ENCODE measurements around the gene GOLGA7B.
A peak's percentile ranks its signal among the peaks of the same experiment; 100 is the strongest.
"Not testable (repeated sequence)": the region's sequence is repeated elsewhere in the genome, so short reads cannot be mapped to it uniquely, and the experiment has no call there.

Gene GOLGA7B

DNA sequence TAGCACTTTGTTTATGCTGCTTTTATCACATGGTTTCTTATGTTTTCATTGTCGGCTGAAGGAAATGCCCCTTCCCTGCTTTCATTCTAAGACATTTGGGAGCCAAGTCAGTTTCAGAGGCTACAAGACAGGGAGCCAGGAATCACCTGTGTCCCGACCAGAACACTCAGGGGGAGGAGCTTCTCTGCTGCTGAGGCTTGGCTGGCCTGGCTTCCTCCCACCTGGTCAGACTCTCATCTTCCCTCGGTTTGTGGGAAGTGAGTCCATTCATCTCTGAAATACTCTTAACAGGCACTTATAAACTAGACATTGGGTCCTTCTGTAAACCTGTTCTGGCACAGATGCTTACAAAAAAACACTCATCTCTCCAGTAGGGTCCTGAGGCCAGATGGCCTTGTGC lies 19.6 kb upstream of the GOLGA7B start:
- FAIRE-seq (no peak), DNase-seq (ENCODE audit: low spot score) (no peak)

DNA sequence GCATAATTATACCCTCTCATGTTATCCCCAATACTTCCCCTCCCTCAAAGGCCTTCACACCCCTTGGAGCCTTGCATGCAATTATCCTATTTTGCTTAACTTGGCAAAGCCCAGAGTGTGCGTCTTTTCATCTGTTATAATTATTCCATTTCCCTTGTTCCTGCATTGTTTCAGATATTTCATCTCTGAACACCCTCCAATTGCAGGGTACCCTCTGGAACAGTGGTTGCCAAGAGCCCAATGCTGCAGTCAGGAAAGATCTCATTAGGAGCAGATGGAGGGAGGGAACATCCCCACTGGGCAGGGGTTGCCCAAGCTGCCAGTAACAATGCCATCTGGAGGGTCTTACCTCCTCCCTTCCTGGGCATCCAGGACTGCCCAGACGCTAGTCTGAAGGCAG lies 18.4 kb upstream of the GOLGA7B start:
- DNase-seq (ENCODE audit: low spot score) (no peak), FAIRE-seq (no peak)

DNA sequence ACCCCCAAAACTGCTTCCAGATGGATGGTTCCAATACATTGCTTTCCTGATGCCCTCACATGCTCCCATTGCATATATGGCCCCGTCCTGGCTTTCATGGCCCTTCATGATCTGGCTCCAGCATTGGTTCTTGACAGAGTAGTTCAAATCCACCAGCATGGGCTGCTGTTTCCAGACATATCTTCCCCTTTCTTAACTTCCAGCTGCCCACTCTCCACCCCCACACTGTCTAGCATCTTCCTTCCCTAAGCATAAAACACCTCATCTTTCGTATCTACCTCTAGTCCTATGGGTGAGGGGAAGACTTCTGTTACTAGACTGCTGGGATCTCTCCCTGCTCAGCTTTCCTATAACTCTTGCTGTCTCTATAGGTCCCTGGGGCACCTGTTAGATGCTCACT lies 13.2 kb upstream of the GOLGA7B start:
- no peak for DNase-seq (ENCODE audit: low spot score)
- FAIRE-seq = no peak

DNA sequence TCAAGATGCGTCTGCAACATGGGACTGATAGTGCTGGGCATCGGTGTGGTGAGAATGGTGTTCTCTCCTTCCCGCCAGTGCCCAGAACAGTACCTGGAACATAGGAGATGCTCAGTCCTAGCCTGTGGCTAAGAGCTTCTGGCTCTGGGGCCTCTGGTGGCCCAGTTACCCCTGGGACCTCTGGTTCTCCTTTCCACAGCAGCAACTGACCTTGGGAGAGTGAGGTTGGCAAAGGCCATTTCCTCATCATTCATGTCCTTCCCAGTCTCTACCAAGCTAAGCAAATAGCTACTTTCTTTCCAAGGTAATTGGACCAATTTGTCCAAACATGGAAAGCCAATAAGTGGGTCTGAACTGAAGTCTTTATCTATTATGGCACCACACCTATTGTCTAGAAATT lies 11.6 kb upstream of the GOLGA7B start:
- FAIRE-seq (no peak), DNase-seq (ENCODE audit: low spot score) (no peak)

DNA sequence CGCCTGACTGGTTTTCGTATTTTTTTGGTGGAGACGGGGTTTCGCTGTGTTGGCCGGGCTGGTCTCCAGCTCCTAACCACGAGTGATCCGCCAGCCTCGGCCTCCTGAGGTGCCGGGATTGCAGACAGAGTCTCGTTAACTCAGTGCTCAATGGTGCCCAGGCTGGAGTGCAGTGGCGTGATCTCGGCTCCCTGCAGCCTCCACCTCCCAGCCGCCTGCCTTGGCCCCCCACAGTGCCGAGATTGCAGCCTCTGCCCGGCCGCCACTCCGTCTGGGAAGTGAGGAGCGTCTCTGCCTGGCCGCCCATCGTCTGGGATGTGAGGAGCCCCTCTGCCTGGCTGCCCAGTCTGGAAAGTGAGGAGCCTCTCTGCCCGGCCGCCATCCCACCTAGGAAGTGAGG lies 8.5 kb upstream of the GOLGA7B start:
- not testable (repeated sequence) for FAIRE-seq

DNA sequence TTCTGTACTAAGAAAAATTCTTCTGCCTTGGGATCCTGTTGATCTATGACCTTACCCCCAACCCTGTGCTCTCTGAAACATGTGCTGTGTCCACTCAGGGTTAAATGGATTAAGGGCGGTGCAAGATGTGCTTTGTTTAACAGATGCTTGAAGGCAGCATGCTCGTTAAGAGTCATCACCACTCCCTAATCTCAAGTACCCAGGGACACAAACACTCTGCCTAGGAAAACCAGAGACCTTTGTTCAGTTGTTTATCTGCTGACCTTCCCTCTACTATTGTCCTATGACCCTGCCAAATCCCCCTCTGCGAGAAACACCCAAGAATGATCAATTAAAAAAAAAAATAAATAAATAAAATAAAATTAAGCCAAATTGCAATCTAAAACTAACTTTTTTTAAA lies 7.5 kb upstream of the GOLGA7B start:
- FAIRE-seq; DNase-seq (ENCODE audit: low spot score): not testable (repeated sequence)

More for the DNA sequence above, 8.5 kb upstream of the GOLGA7B start:
- DNase-seq (ENCODE audit: low spot score) = not testable (repeated sequence)

DNA sequence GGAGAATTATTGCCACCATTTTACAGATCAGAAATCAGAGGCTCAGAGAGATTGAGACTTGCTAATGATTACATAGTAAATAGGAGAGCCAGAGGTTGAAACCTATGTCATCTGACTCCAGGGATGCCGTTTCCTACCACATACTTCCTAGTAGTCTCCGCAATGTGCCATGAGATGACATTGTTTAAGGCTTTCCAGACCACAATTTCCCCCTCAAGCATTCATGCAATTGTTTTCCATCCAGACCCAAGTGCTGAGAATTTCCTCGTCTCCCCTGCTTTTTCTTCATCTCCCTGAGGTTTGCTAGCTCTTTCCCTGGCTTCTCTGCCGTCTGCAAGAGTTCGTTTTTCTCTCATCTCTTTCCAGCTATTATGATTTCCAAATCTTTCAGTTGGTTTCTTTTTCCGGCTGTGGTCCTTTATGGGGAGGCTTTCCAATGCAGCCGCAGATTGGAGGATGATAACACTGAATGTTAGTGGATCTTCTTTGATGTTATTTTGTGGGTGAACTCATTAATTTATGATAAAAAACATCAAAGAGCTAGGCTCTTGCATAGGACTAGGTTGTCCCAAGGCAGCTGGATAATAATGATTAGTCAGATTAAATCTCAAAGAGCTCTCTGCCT lies 6.9 kb upstream of the GOLGA7B start:
- FAIRE-seq = no peak
- DNase-seq (ENCODE audit: low spot score) = no peak

DNA sequence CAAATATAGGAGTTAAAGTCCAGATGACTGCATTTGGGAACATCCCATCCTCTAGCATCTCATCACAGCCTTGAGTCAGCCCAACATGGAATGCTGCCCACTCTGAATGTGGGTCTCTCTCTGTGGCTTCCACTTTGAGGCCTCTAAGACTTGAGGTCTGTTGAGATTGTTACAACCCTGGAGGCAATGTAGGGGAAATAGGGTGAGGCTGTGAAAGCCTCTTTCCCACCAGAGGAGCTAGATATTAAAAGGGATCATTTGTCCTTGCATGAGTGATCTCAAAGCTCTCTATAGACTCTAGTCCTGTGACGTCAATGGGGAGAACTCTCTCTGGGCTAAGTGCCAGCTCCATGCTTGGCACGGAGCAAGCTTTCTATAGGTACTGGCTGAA lies 6.4 kb upstream of the GOLGA7B start:
- FAIRE-seq (no peak), DNase-seq (ENCODE audit: low spot score) (no peak)

DNA sequence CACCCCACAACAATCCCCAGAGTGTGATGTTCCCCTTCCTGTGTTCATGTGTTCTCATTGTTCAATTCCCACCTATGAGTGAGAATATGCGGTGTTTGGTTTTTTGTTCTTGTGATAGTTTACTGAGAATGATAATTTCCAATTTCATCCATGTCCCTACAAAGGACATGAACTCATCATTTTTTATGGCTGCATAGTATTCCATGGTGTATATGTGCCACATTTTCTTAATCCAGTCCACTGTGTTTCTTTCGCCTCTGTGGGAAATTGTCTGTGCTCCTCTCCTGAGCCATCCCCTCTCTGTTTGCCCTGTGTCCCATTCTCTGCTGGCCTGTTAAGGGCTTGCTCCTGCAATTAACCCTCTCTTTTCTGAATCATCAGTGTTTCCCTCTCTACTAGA lies 5.7 kb upstream of the GOLGA7B start:
- FAIRE-seq; DNase-seq (ENCODE audit: low spot score): not testable (repeated sequence)

DNA sequence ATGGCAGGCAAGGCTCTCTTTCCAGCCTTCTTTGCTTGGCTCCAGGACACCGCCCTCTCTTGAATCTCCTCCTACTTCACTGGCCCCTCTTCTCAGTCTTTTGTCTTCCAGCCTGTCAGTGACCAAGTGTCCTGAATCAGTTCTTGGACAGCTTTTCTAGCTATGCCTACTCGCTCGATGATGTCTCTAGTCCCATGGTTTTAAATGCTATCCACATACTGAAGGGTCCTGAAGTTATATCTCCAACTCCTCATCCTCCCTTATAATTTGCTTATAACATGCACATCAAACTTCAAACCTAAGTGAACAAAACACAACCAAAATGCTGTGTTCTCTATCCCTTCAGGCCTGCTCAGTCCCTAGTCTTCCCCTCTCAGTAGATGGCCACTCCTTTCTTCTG lies 5.0 kb upstream of the GOLGA7B start:
- no peak for DNase-seq (ENCODE audit: low spot score)

DNA sequence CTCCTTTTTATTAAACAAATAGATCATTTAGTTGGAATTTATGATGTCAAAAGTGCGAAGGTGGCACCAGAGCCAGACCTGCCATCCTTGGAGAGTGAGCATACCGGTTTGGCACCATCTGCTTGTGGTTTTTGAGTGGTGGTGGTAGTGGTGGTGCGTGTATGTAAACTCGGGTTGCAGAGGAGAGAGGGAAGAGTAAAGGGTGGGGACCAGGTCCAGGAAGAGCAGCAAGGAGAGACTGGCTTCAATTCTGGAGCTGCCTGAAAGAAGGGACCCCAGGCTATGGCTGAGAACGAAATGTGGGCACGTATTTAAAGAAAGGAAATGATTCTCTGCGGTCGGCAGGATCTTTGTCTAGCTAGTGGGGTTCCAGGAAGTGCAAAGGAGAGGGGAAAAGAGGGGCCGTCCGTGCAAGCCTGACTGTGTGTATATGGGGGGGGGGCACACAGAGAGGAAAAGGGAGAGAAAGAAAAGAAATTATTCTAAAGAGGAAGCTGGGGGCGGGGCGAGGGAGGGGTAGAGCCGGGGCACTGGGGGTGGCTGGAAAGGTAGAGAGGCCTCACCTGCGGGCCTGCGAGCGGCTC lies 448 bp upstream of the GOLGA7B start:
- no peak for DNase-seq (ENCODE audit: low spot score)
- no peak for FAIRE-seq

More for the DNA sequence above, 5.0 kb upstream of the GOLGA7B start:
- no peak for FAIRE-seq

DNA sequence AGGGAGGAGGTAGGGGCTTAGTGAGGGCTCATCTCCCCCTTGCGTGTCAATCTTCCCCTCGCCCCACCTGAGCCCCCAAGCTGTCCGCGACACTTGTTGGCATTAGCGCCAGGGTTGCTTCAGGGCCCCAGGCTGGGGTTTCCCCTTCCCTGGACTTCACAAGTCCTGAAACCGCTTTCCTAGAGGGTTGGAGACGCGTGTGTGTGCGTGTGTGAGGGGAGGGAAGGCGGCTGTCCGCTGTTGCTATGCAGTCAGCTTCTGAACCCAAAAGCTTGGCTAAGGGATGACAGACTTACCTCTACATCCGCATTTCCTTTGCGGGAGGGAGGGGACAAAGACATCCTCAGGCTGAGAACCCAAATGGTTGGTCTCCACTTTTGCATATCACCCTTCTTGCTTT lies 803 bp downstream of the GOLGA7B start:
- DNase-seq (ENCODE audit: low spot score) = no peak
- FAIRE-seq = no peak

DNA sequence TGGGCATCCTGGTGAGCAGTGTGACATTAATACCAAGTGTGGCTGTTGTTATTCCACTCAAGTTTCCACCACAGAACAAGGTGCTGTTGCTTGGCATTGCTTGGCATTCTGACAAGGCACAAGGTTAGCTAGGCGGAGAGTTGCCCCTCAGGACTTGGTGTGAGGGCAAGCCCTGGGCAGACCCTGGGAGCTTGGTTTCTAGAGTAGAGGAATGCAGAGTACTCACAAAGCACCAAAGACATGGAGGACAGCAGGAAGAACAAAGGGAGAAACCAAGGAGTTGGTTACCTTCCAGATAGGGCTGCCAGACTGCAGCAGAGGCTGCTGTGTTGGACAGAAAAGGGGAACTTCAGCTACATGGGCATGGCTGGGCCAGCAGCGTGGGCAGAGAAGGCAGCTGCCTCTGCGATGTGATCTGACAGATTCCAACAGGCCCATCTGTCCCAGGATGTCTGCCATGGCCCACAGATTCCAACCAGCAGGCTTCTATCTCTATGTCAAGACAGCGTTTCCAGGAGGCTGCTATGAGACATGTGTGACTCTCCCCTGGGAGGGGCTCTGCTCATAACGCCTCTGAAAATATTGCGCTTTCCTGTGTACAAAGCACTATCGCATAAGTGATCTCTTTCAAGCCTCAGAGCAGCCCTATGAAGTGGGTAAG lies 1.8 kb downstream of the GOLGA7B start:
- no peak for FAIRE-seq
- no peak for DNase-seq (ENCODE audit: low spot score)

DNA sequence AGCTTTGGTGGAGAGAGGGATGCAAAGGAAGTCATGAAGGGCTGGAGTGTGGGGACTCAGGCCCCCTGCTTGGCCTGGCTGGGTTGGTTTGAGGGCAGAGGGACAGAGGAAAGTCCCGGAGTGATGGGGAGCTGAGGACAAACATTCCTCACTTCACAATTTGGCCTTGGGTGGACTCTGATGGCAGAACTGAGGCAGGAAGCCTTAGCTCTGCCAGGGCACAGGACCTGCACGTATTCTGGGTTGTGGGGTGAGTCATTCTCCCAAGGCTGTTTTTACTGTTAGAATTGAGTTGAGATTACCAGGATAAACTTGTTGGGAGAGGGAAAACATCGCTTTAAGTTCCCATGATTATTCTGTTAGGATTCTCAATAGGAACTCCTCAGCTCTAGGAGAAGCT lies 2.6 kb downstream of the GOLGA7B start:
- no peak for FAIRE-seq

DNA sequence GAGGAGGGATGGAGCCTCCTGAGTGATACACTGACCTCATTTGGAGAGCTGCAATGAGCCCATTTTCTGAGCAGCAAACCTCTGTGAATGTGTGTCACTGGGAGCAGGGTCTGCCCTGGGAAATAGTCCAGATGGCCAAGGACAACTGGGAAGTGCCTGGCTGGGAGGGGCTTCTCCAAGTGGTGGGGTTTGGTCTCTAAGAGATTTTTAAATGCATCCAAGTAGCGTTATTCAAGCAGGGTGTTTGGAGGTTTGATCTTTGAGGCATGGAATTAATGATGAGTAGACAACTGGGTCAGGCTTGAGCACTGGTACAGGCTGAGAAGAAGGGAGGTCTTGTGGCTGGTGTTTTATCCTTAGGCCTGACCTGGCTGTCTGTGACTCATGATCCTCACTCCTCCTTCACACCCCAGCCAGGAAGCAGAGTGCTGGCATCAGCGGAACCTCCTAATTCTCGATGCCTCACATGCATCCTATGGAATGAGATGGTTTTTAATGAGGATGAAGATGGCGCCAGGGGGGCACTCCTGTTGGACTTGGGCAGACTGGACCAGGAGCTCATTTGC lies 3.3 kb downstream of the GOLGA7B start:
- no peak for FAIRE-seq

More for the DNA sequence above, 2.6 kb downstream of the GOLGA7B start:
- DNase-seq (ENCODE audit: low spot score) = no peak

DNA sequence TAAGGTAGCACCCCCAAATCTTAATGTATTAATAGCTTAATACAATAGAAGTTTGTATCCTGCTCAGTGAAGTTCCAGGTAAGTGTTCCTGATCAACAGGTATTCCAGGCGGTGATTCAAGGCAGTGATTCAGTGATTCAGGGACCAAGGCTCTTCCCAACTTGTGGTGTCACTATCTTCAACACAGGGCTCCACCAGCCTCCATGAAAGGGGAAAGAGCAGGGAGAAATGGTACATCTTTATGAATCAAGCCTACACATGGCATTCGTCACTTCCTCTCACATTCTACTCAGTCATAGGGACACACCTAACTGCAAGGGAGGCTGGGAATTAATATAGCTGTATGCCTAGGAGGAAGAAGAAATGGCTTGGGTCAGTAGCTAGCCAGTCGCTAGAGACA lies 5.1 kb downstream of the GOLGA7B start:
- FAIRE-seq (no peak), DNase-seq (ENCODE audit: low spot score) (no peak)

More for the DNA sequence above, 3.3 kb downstream of the GOLGA7B start:
- no peak for DNase-seq (ENCODE audit: low spot score)

DNA sequence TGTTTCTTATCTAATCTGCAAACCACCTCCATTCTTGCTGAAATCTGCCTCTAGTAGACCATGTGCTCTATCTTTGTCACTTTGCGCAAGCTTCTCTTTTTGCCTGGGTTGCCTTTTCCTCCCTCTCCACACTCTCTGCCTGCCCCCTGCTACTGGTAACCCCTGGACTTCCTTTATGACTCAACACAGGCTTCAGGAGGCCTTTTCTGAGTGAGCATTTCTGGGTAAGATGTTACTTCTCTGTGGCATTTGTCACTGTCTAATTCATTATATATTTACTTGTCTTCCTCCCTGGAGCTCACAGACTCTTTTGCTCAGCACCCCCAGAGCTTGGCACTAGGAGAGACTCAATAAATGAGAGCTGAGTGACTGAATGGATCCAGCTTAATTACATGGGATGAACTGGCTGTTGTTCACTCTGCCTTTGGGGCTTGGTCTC lies 8.4 kb downstream of the GOLGA7B start:
- DNase-seq (ENCODE audit: low spot score) (no peak), FAIRE-seq (no peak)

DNA sequence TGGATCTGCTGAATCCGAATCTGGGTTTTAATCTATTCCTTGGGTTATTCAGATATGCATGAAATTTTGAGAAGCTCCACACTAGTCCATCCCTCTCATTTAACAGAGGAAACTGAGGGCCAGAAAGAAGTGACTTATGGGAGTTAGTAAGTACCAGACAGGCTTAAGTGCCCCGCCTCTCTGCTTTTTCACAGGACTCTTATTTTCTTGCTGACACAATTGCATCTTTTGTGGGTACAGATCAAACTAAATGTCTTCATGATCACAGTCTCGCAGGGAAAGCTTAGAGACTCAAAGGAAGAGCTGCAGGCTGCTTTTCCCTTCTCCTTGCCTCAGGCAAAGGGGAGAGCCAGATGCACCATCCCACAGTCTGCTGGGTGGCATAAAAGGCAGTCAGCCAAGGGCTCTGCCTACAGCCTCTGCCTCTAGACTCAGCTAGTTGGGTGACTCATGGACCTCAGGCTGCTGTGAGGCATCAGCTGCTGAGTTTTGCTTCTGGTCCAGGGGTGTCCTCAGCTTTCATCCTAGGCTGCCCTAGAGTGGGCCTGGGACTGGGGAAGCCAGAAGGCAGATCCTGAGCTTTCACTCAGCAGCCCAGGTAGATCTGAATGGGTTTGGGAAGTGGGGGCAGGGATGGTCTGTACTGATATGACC lies 11.6 kb downstream of the GOLGA7B start:
- peak; percentile 80 for DNase-seq (ENCODE audit: low spot score)
- FAIRE-seq = peak; percentile 17

DNA sequence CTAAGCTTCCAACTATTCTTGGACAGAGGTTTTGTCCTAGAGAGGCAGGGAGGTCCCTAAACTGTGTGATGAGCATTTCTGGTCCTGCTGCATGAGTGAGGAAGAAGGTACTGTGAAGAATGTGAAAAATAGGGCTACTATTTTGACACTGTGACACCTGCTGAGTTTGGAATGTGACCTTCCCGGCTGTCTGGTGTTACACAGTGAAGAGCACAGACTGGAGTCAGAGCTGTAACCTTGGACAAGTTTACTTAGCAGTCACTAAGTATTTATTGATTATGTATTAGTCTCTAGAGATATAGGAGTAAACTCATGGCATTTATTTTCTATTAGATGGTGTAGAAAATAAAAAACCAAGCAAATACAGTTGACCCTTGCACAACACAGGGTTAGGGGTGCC lies 12.3 kb downstream of the GOLGA7B start:
- DNase-seq (ENCODE audit: low spot score) (no peak), FAIRE-seq (no peak)

DNA sequence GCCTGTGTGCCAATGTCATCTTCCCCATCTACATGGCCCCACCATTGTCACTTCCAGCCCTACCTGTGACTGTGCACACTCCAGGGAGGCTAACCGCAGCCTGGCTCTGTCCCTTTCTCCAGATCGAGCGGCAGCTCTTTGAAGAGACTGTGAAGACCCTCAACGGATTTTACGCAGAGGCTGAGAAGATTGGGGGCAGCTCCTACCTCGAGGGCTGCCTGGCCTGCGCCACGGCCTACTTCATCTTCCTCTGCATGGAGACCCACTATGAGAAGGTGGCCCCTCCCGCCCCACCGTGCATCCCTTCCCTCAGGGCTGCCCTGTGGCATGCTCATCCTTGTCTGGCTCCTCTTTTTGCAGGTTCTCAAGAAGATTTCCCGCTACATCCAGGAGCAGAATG lies 14.2 kb downstream of the GOLGA7B start:
- FAIRE-seq = no peak
- DNase-seq (ENCODE audit: low spot score) = no peak

DNA sequence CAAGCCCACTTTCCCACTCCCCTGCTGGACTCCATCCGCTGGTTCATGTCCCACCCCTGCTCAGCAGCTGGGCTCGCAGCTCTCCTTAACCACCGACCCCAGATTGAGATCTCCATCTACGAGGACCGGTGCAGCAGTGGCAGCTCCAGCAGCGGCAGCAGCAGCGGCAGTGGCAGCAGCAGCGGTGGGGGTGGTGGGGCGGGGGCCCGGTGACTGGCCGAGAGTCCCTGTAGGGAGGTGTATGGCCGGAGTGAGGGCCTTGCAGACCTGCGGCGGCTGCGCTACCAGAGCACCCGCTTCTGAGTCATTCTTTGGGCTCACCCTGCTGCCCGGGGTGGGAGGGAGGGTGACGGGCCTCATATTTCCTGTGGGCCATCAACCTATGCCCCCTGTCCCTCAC lies 15.8 kb downstream of the GOLGA7B start:
- peak; percentile 26 for DNase-seq (ENCODE audit: low spot score)
- no peak for FAIRE-seq

Data from urothelium cell line (cell line).